GM23338 (cell line): ENCODE measurements around the gene CFH.

Experiments
- CREB1 ChIP-seq: fragments of 250-450 bp; sonication (Bioruptor Pico); IDR thresholded peaks from 2 replicates; pipeline ENCODE4 v1.5.0; 2020; ENCODE audit warnings: low read depth, mild to moderate bottlenecking, moderate library complexity
- EZH2 ChIP-seq: fragments of 200-600 bp; sonication (generic); IDR thresholded peaks from one replicate; pipeline ENCODE4 v1.8.0; 2017; ENCODE audit warnings: antibody characterized with exemption, mild to moderate bottlenecking, low read depth; ENCODE audit not compliant: unreplicated experiment
- EZH2phosphoT487 ChIP-seq: fragments of 200-600 bp; sonication (generic); IDR thresholded peaks from one replicate; pipeline ENCODE4 v1.8.1; 2018; ENCODE audit warnings: antibody characterized with exemption; ENCODE audit not compliant: unreplicated experiment
- JUNB ChIP-seq: IDR thresholded peaks from one replicate; pipeline ENCODE4 v1.6.1; 2016; ENCODE audit warnings: antibody characterized with exemption; ENCODE audit not compliant: unreplicated experiment
- NANOG ChIP-seq: IDR thresholded peaks from 2 replicates; pipeline ENCODE4 v1.6.1; 2016; ENCODE audit warnings: antibody characterized with exemption, borderline replicate concordance
- POLR2AphosphoS5 ChIP-seq: IDR thresholded peaks from 2 replicates; pipeline ENCODE4 v1.6.1; 2016; ENCODE audit warnings: antibody characterized with exemption, low read depth
- STAT1 ChIP-seq: IDR thresholded peaks from one replicate; pipeline ENCODE4 v1.6.1; 2016; ENCODE audit warnings: antibody characterized with exemption; ENCODE audit not compliant: unreplicated experiment
- ZNF114 ChIP-seq: fragments of 250-450 bp; sonication (Bioruptor Pico); IDR thresholded peaks from 2 replicates; pipeline ENCODE4 v1.5.0; 2020; ENCODE audit warnings: mild to moderate bottlenecking, moderate library complexity
- TF ChIP-seq, protein P1 (sequence below), 2 experiments: fragments of 200-600 bp in 1 of 2; sonication (generic) in 1 of 2; conservative IDR thresholded peaks; 2 replicates each; pipeline versions ENCODE4 v1.5.1 to v1.6.1; 2016 to 2017; ENCODE audit warnings: antibody characterized with exemption in 2 of 2, low read depth in 2 of 2, mild to moderate bottlenecking in 2 of 2, moderate library complexity in 1 of 2
- TF ChIP-seq, protein P2 (sequence below): IDR thresholded peaks from 2 replicates; pipeline ENCODE4 v1.6.1; 2016; ENCODE audit warnings: antibody characterized with exemption
- TF ChIP-seq, protein P3 (sequence below): IDR thresholded peaks from one replicate; pipeline ENCODE4 v1.6.1; 2018; ENCODE audit warnings: antibody characterized with exemption; ENCODE audit not compliant: unreplicated experiment

DNA sequence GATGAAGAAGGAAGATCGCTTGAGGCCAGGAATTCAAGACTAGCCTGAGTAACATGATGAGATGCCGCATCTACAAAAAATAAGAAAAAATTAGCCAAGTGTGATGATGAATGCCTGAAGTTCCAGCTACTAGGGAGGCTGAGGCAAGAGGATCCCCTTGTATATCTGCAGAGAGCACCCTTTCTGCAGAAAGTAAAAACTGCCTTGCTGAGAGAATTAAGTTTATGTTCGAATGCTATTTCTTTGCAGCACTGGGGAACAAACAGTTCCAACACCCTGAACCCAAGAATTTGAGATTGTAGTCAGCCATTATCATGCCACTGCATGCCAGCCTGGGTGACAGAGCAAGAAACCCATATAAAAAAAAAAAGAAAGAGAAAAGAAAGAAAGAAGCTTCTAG is 23.0 kb upstream of the CFH start:
- TF ChIP-seq, protein P1, sequence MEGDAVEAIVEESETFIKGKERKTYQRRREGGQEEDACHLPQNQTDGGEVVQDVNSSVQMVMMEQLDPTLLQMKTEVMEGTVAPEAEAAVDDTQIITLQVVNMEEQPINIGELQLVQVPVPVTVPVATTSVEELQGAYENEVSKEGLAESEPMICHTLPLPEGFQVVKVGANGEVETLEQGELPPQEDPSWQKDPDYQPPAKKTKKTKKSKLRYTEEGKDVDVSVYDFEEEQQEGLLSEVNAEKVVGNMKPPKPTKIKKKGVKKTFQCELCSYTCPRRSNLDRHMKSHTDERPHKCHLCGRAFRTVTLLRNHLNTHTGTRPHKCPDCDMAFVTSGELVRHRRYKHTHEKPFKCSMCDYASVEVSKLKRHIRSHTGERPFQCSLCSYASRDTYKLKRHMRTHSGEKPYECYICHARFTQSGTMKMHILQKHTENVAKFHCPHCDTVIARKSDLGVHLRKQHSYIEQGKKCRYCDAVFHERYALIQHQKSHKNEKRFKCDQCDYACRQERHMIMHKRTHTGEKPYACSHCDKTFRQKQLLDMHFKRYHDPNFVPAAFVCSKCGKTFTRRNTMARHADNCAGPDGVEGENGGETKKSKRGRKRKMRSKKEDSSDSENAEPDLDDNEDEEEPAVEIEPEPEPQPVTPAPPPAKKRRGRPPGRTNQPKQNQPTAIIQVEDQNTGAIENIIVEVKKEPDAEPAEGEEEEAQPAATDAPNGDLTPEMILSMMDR (conservative IDR thresholded peaks at IDR 0.05; ENCODE audit: low read depth in 2 of 2) = no peak
- TF ChIP-seq EZH2 (no peak), CREB1 (no peak), EZH2phosphoT487 (no peak), JUNB (no peak), STAT1 (no peak), POLR2AphosphoS5 (no peak), ZNF114 (CRISPR knock-in tag) (no peak), NANOG (no peak)
- TF ChIP-seq, protein P2, sequence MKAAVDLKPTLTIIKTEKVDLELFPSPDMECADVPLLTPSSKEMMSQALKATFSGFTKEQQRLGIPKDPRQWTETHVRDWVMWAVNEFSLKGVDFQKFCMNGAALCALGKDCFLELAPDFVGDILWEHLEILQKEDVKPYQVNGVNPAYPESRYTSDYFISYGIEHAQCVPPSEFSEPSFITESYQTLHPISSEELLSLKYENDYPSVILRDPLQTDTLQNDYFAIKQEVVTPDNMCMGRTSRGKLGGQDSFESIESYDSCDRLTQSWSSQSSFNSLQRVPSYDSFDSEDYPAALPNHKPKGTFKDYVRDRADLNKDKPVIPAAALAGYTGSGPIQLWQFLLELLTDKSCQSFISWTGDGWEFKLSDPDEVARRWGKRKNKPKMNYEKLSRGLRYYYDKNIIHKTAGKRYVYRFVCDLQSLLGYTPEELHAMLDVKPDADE = no peak
- TF ChIP-seq, protein P3, sequence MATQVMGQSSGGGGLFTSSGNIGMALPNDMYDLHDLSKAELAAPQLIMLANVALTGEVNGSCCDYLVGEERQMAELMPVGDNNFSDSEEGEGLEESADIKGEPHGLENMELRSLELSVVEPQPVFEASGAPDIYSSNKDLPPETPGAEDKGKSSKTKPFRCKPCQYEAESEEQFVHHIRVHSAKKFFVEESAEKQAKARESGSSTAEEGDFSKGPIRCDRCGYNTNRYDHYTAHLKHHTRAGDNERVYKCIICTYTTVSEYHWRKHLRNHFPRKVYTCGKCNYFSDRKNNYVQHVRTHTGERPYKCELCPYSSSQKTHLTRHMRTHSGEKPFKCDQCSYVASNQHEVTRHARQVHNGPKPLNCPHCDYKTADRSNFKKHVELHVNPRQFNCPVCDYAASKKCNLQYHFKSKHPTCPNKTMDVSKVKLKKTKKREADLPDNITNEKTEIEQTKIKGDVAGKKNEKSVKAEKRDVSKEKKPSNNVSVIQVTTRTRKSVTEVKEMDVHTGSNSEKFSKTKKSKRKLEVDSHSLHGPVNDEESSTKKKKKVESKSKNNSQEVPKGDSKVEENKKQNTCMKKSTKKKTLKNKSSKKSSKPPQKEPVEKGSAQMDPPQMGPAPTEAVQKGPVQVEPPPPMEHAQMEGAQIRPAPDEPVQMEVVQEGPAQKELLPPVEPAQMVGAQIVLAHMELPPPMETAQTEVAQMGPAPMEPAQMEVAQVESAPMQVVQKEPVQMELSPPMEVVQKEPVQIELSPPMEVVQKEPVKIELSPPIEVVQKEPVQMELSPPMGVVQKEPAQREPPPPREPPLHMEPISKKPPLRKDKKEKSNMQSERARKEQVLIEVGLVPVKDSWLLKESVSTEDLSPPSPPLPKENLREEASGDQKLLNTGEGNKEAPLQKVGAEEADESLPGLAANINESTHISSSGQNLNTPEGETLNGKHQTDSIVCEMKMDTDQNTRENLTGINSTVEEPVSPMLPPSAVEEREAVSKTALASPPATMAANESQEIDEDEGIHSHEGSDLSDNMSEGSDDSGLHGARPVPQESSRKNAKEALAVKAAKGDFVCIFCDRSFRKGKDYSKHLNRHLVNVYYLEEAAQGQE = no peak
